ENCODE measurements around the gene ADAP2.
A peak's percentile ranks its signal among the peaks of the same experiment; 100 is the strongest.
"Not testable (repeated sequence)": the region's sequence is repeated elsewhere in the genome, so short reads cannot be mapped to it uniquely, and the experiment has no call there.

ADAP2 gene, protein sequence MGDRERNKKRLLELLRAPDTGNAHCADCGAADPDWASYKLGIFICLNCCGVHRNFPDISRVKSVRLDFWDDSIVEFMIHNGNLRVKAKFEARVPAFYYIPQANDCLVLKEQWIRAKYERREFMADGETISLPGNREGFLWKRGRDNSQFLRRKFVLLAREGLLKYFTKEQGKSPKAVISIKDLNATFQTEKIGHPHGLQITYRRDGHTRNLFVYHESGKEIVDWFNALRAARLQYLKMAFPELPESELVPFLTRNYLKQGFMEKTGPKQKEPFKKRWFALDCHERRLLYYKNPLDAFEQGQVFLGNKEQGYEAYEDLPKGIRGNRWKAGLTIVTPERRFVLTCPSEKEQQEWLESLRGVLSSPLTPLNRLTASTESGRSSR

GRCh38 chr17:30921544-30922196, at the start of gene ADAP2:
Gene ADAP2 (plus strand): TSS chr17:30921945. CDS start chr17:30922015, 70 bp downstream.
- DNase-seq: no peak

DNA sequence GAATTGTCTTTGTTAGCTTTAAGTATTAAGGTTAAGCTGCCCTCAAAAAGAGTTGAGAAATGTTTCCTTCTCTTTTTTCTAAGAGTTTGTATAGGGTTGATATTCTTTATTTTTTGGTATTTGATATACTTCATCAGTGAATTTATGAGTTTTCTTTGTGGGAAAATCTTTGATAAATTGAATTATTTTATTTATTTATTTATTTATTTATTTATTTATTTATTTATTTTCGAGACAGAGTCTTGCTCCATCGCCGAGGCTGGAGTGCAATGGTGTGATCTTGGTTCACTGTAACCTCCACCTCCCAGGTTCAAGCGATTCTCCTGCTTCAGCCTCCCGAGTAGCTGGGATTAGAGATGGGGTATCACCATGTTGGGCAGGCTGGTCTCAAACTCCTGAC, 35.6 kb upstream of the ADAP2 start:
- DNase-seq: no peak

- DNase-seq: no peak
Measured at GRCh38 chr17:30894236-30894635, 27.5 kb upstream of the ADAP2 start.

GRCh38 chr17:30897311-30897710, 24.4 kb upstream of the ADAP2 start:
- no peak for DNase-seq

DNA sequence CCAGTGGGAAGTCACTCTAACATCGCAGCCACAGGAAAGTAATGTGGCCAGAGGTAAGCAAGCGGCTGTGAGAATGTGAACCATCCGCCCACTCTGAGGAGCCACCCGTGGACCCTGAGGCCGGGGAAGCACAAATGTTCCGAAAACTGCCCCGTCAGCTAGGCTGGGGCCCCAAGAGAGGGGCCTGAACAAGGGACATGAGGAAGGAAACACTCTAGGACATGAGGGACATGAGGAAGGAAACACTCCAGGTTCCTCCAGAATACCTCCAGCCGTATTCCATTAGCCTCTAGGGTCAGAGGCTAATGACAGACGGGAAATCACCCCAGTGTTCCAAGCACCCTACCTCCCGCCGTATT, 16.0 kb upstream of the ADAP2 start:
- no peak for DNase-seq

DNA sequence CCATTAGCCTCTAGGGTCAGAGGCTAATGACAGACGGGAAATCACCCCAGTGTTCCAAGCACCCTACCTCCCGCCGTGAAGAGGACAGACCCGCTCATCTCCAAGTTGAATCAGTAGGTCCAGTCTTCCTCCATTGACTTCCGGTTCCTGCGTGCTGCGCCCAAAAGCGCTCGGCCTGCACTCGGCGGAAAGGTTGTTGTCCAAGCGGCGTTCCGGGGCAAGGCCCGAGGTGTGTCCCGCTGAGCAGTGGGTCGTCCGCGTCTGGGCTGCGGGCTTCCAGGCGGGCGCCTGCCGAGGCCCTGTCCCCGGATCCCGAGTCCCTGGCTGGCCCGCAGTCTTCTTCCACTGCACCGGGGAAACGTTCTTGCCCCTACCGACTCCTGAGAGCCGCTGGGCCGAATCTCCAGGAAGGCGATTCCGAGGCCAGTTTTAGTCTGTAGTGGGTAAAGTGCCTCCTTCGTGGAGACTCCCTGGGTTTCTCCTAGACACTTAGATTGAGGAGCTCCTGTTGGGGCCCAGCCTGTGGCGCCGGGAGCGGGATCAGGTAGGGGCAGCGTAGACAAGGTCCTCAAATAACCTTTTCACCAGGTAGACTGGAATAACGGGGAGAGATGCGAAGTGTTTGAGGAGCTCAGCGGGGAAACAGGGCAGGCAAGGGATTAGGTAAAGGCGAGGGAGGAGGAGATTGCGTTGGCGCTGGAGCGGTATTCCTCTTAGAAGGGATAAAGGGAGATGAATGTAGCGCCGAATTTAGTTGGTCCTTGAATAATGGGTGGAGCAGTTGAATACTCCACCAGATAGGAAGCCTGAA, 15.4 kb upstream of the ADAP2 start, which contains the start of gene TEFM:
Gene TEFM (minus strand): TSS at position 138 of the 811 bp plus-strand sequence. CDS start 40 bp downstream, at position 98.
- peak; percentile 39 for DNase-seq

DNA sequence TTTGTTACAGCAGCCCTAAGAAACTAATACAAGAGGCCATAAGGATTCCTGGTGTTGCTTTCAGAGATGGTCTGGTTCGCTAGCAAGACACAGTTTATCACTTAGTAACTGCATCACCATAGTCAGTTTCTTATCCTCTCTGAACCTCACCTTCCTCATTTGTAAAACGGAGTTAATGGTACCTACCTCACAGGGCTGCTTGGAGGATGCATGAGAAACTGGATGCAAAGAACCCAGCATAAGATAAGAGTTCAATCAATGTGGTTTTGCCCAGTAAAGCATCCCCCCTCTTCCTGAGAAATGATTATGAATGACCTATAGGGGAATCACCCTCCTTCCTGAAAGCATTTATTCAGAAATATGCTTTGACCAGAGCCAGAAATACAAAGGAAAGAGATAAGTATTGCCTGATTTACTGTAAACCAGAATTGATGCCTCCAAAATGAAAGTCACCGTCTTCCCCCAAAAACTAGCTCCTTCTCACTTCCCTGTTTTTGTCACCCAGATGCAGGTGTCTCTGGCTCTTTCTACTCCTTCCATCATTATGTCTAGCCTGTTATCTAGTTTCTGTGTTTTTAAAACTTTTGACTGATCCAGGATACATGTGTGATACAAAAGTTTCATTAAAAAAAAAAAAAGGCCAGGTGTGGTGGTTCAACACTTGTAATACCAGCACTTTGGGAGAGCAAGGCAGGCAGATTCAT, 12.9 kb upstream of the ADAP2 start:
- DNase-seq: no peak

DNA sequence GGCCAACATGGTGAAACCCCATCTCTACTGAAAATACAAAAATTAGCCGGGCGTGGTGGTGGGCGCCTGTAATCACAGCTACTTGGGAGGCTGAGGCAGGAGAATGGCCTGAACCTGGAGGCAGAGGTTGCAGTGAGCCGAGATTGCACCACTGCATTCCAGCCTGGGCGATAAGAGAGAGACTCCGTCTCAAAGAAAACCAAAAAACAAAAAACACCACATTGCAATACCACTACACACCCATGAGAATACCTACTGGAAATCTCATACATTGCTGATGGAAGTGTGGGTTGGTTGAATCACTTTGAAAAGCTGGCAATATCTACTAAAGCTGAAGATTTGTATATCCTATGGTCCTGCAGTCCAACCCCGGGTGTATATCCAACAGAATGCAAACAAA, 11.6 kb upstream of the ADAP2 start:
- not testable (repeated sequence) for DNase-seq

GRCh38 chr17:30913955-30914354, 7.8 kb upstream of the ADAP2 start:
- no peak for DNase-seq

DNA sequence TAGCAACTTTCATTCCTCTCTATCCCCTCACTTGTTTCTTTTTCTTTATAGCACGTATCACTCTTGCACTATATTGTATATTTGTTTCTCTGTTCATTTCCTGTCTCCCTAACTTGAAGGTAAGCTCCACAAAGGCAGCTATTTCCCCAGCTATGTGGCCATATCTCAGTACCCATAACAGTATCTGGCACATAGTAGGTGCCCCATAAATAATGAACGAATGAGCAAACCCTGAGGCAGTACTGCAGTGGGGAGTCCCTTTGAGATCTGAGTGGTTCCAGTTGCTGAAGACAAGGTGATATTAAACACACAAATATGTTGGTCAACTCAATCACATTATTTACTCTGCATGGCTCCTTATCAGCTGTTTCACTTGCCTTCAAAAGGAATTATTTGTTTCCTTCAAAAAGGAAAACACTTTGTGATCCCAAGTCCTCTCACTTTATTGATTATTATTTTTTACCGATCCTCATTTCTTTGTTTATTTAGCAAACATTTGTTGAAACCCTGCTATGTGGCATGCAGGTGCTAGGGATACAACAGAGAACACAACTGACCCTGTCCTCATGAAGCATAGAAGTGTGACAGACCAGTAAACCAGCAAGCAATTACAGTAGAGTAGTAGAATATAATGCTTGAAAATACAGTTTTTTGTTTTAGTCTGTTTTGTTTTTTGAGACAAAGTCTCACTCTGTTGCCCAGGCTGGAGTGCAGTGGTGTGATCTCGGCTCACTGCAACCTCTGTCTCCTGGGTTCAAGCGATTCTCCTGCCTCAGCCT, 5.7 kb upstream of the ADAP2 start:
- no peak for DNase-seq

- no peak for DNase-seq
Measured at GRCh38 chr17:30917050-30917449, 4.7 kb upstream of the ADAP2 start.

DNA sequence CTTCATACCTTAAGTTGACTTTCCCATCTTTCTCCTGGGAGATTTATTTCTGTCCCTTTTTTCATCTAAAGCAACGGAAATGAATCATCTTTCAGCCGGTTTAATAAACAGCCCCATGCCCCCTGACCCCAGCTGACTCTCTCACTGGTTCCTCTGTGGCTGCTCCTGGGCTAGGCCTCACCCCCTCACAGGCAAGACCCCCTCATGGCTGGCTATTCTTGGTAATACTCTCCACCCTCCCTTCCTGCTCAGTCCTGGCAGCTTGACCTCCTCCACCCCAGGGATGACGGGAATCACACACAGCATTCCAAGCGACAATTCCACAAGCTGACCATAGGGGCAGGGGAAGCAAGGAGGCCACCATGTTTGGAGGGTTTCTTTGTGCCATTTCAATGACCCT, 1.5 kb upstream of the ADAP2 start:
- DNase-seq: no peak

GRCh38 chr17:30920683-30921543, 832 bp upstream of the ADAP2 start:
- no peak for DNase-seq

DNA sequence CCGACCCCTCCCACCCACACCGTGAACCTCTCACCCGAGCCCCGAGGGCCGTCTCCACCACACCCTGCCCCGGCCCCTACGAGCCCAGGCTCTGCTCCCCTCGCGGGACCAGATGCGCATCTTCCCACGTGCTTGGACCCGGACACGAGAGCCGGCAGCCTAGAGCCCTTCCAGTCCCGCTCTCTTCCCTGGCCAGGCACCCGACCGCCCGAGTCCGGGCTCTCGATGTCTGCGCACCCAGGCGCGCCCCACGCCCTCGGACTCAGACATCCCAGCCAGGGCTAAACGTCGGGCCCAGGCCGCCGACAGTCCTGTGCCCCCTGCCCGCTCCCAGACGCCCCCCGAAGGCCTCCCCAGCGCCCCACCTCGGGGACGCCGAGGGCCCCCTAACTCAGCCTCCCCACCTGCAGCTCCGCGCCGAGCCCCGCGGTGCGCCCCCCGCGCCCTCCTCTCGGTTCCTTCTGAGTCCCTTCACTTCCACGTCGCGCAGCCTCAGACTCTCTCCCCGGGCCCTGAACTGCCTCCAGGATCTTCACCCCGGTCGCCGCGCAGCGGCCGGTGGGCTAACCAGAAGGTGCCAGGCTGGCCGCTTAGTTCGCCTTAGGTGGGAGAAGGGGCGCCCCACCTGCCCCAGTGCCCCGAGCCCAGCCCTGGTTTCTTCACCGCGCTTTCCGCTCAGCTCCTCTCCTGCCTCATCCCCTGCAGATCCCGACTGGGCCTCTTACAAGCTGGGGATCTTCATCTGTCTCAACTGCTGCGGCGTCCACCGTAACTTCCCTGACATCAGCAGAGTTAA, 688 bp downstream of the ADAP2 start:
- DNase-seq: no peak

DNA sequence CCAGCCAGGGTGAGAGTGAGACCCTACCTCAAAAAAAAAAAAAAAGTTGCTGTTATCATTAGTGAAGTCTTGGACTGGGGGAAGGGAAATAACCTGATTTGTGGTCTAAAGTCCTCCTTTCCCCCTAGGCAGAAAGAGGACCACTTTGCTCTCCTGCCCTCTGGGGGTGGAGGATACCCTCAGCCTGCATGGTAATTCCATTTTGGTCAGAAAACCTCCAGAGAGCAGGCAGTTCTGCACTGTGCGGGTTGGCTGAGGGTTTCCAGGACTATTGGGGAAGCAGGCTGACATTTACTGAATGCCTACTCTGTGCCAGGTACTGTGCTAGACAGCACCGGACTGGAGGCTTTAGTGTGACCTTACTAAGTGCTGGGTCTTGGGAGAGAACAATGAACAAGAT, 2.6 kb downstream of the ADAP2 start:
- no peak for DNase-seq

GRCh38 chr17:30926516-30926915, 4.8 kb downstream of the ADAP2 start:
- no peak for DNase-seq

GRCh38 chr17:30927756-30928155, 6.0 kb downstream of the ADAP2 start:
- no peak for DNase-seq

DNA sequence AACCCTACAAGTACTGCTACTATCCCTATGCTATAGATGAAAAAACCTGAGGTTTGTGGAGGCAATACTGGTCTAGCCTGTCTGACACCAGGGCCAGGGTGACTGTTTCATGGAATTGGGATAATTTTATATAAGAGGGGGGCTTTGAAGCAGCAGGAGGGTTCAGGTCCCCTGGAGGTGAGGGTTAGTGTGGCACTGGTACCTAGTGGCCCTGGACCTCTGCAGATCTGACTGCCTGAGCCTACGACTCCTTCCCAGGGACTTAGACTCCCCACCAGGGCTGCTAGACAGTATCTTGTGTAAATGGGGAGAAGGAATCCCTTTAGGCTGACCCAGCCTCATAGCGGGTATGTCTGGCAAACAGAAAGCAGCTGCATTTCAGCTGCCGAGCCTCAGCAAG, 6.8 kb downstream of the ADAP2 start:
- no peak for DNase-seq

DNA sequence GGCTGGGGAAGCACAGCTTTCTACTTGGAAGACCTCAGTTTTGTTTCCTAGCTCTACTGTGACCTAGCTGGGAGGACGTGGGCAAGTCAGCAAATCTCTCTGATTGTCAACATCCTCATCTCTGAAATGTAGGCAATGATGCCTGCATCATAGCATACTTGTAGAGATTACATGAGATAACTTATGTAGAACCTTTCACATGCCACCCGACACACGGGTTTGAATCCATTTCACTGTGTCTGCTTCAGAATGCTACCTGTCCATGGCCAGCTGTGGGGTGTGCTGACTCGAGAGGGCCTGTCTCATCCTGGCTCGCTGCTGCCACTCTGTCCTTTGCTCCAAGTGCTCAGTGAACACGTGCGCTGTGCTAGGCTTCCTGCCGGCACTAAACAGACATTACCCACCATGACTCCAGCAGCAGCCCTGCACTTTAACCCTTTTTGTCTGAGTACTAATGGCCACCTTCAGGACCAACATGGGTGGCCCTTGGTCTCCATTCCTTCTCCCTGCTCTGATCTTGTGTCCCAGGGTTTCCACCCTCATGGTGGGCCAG, 7.4 kb downstream of the ADAP2 start:
- no peak for DNase-seq

- DNase-seq: not testable (repeated sequence)
Measured at GRCh38 chr17:30929861-30930260, 8.1 kb downstream of the ADAP2 start.
